NCI-H1092 treated with DMSO at 0.1 percent for 48 hours (cell line): Measurements from ENCODE around the gene FAM107B.
"Not testable (repeated sequence)": the region's sequence is repeated elsewhere in the genome, so short reads cannot be mapped to it uniquely, and the experiment has no call there.

Experiments
- DNase-seq: peaks from one replicate; lab custom pipeline; 2025; lab: John Stamatoyannopoulos, UW

FAM107B gene

GRCh38 chr10:14692344-14693076 is 82.2 kb downstream of the FAM107B start:
- DNase-seq = no peak

GRCh38 chr10:14691359-14691758 is 83.3 kb downstream of the FAM107B start:
- DNase-seq = no peak

- no peak for DNase-seq
Measured at GRCh38 chr10:14688606-14689005, 86.1 kb downstream of the FAM107B start.

- not testable (repeated sequence) for DNase-seq
Measured at GRCh38 chr10:14688189-14688588, 86.5 kb downstream of the FAM107B start.

GRCh38 chr10:14687340-14687739 is 87.4 kb downstream of the FAM107B start:
- peak; percentile 71 for DNase-seq

- DNase-seq = no peak
Measured at GRCh38 chr10:14686356-14686755, 88.3 kb downstream of the FAM107B start.

- DNase-seq = no peak
Measured at GRCh38 chr10:14684354-14684753, 90.3 kb downstream of the FAM107B start.

GRCh38 chr10:14683256-14683655 is 91.4 kb downstream of the FAM107B start:
- no peak for DNase-seq

GRCh38 chr10:14681802-14682201 is 92.9 kb downstream of the FAM107B start:
- no peak for DNase-seq

GRCh38 chr10:14681305-14681704 is 93.4 kb downstream of the FAM107B start:
- no peak for DNase-seq

GRCh38 chr10:14678637-14679036 is 96.1 kb downstream of the FAM107B start:
- DNase-seq = no peak

- DNase-seq = no peak
Measured at GRCh38 chr10:14676732-14677131, 98.0 kb downstream of the FAM107B start.

GRCh38 chr10:14674376-14675050 is 100.2 kb downstream of the FAM107B start:
- no peak for DNase-seq

- no peak for DNase-seq
Measured at GRCh38 chr10:14673189-14673861, 101.4 kb downstream of the FAM107B start.

GRCh38 chr10:14671386-14671831 is 103.3 kb downstream of the FAM107B start:
- DNase-seq = no peak

- DNase-seq = no peak
Measured at GRCh38 chr10:14670551-14671240, 104.0 kb downstream of the FAM107B start.

- DNase-seq = no peak
Measured at GRCh38 chr10:14669576-14669975, 105.1 kb downstream of the FAM107B start.

GRCh38 chr10:14667781-14668180 is 106.9 kb downstream of the FAM107B start:
- DNase-seq = no peak

- no peak for DNase-seq
Measured at GRCh38 chr10:14667280-14667679, 107.4 kb downstream of the FAM107B start.

- DNase-seq = no peak
Measured at GRCh38 chr10:14665865-14666857, 108.5 kb downstream of the FAM107B start.

GRCh38 chr10:14665304-14665703 is 109.4 kb downstream of the FAM107B start:
- peak; percentile 38 for DNase-seq
